Karpas-422 (cell line): ENCODE data around the gene FATE1. TPM values are rescaled to one million over a fixed set of nuclear protein-coding genes. Genes with fewer than 3 reads are reported as not detected.

Experiments used
- DNase-seq: peaks from one replicate; pipeline ENCODE4 v3.0.0-alpha.2; 2015
- H2AFZ ChIP-seq: fragments of 200-600 bp; sonication (generic); 2 replicates; pipeline ENCODE4 v1.6.1; 2014; ENCODE audit warnings: antibody characterized with exemption, low read length, mixed read lengths
- H3K27ac ChIP-seq: fragments of 200-600 bp; sonication (generic); 2 replicates; pipeline ENCODE4 v1.5.1; 2014; ENCODE audit warnings: mild to moderate bottlenecking, low read length, moderate library complexity
- H3K27me3 ChIP-seq: fragments of 200-600 bp; sonication (generic); 2 replicates; pipeline ENCODE4 v1.6.1; 2014; ENCODE audit warnings: low read length, mixed read lengths
- H3K36me3 ChIP-seq: fragments of 200-600 bp; sonication (generic); 2 replicates; pipeline ENCODE4 v1.6.1; 2014; ENCODE audit warnings: low read length, mixed read lengths; ENCODE audit not compliant: insufficient read depth
- H3K4me1 ChIP-seq: fragments of 200-600 bp; sonication (generic); 2 replicates; pipeline ENCODE4 v1.6.1; 2014; ENCODE audit warnings: mild to moderate bottlenecking, low read length, mixed read lengths
- H3K4me2 ChIP-seq: fragments of 200-600 bp; sonication (generic); 2 replicates; pipeline ENCODE4 v1.6.1; 2014; ENCODE audit warnings: low read length, low read depth, mild to moderate bottlenecking; ENCODE audit not compliant: poor library complexity, severe bottlenecking
- H3K4me3 ChIP-seq: fragments of 200-600 bp; sonication (generic); 2 replicates; pipeline ENCODE4 v1.5.1; 2014; ENCODE audit warnings: mild to moderate bottlenecking, antibody characterized with exemption, low read length, mixed read lengths
- H3K79me2 ChIP-seq: fragments of 200-600 bp; sonication (generic); 2 replicates; pipeline ENCODE4 v1.6.1; 2014; ENCODE audit warnings: mild to moderate bottlenecking, low read length, mixed read lengths
- H3K9ac ChIP-seq: fragments of 200-600 bp; sonication (generic); 2 replicates; pipeline ENCODE4 v1.6.0; 2014; ENCODE audit warnings: low read length
- H3K9me2 ChIP-seq: fragments of 200-600 bp; sonication (generic), shearing (Covaris generic); replicated peaks from 2 replicates; pipeline ENCODE4 v1.6.0; 2014; ENCODE audit warnings: mild to moderate bottlenecking, low read length, moderate library complexity; ENCODE audit not compliant: insufficient read depth
- H3K9me3 ChIP-seq: fragments of 300-700, 200-600 bp; sonication (generic); 2 replicates; pipeline ENCODE4 v1.6.1; 2014; ENCODE audit warnings: low read length, mixed read lengths
- H4K20me1 ChIP-seq: fragments of 200-600 bp; sonication (generic); 2 replicates; pipeline ENCODE4 v1.6.1; 2014; ENCODE audit warnings: mild to moderate bottlenecking, antibody characterized with exemption, low read length, low read depth; ENCODE audit not compliant: insufficient read depth
- total RNA-seq: library from RNA; depleted of rRNA; stranded (reverse); fragments of >200 nt; shearing (Covaris generic); gene quantifications from 2 replicates; pipeline ENCODE4 v1.2.3, GENCODE V29; 2014; ENCODE audit warnings: low replicate concordance

The FATE1 gene
- total RNA-seq, 1 experiment from 2014 or later = not detected

GRCh38 chrX:151738751-151739150 lies 22.9 kb downstream of the FATE1 start:
- no peaks in the 10 kb centered on the region for H3K36me3 ChIP-seq
- no peaks in the 10 kb centered on the region for H3K9me3 ChIP-seq
- no peak for DNase-seq
- H3K4me3 ChIP-seq = no peak overlapping the region
- H3K79me2 ChIP-seq = no peaks in the 10 kb centered on the region
- H3K9me2 ChIP-seq = no peaks in the 10 kb centered on the region
- no peaks in the 10 kb centered on the region for H3K27me3 ChIP-seq
- no peaks in the 10 kb centered on the region for H3K4me1 ChIP-seq
- H3K9ac ChIP-seq = no peak overlapping the region
- no peak overlapping the region for H3K27ac ChIP-seq
- no peak overlapping the region for H3K4me2 ChIP-seq
- no peaks in the 10 kb centered on the region for H4K20me1 ChIP-seq
- no peak overlapping the region for H2AFZ ChIP-seq

GRCh38 chrX:151741606-151742005 lies 25.8 kb downstream of the FATE1 start:
- no peaks in the 10 kb centered on the region for H3K79me2 ChIP-seq
- H2AFZ ChIP-seq = no peak overlapping the region

GRCh38 chrX:151742311-151742710 lies 26.5 kb downstream of the FATE1 start:
- H3K9me2 ChIP-seq = no peaks in the 10 kb centered on the region
- H4K20me1 ChIP-seq = no peaks in the 10 kb centered on the region
- H3K9me3 ChIP-seq = no peaks in the 10 kb centered on the region
- DNase-seq = no peak
- no peak overlapping the region for H2AFZ ChIP-seq
- H3K9ac ChIP-seq = no peak overlapping the region
- H3K4me2 ChIP-seq = no peak overlapping the region
- no peak overlapping the region for H3K27ac ChIP-seq
- no peaks in the 10 kb centered on the region for H3K4me1 ChIP-seq
- no peaks in the 10 kb centered on the region for H3K79me2 ChIP-seq
- H3K27me3 ChIP-seq = no peaks in the 10 kb centered on the region
- no peaks in the 10 kb centered on the region for H3K36me3 ChIP-seq
- no peak overlapping the region for H3K4me3 ChIP-seq

More at GRCh38 chrX:151741606-151742005, 25.8 kb downstream of the FATE1 start:
- no peaks in the 10 kb centered on the region for H3K4me1 ChIP-seq
- H3K9me2 ChIP-seq = no peaks in the 10 kb centered on the region
- H3K9me3 ChIP-seq = no peaks in the 10 kb centered on the region
- no peak for DNase-seq
- H3K9ac ChIP-seq = no peak overlapping the region
- no peak overlapping the region for H3K4me3 ChIP-seq
- H3K36me3 ChIP-seq = no peaks in the 10 kb centered on the region
- no peaks in the 10 kb centered on the region for H4K20me1 ChIP-seq
- H3K27me3 ChIP-seq = no peaks in the 10 kb centered on the region
- no peak overlapping the region for H3K27ac ChIP-seq
- no peak overlapping the region for H3K4me2 ChIP-seq

- Histone ChIP-seq H4K20me1 (no peaks in the 10 kb centered on the region), H3K4me1 (no peaks in the 10 kb centered on the region), H3K4me3 (no peak overlapping the region), H3K9me3 (no peaks in the 10 kb centered on the region), H3K9ac (no peak overlapping the region), H2AFZ (no peak overlapping the region), H3K79me2 (no peaks in the 10 kb centered on the region), H3K4me2 (no peak overlapping the region), H3K27ac (no peak overlapping the region), H3K9me2 (no peaks in the 10 kb centered on the region), H3K36me3 (no peaks in the 10 kb centered on the region), H3K27me3 (no peaks in the 10 kb centered on the region)
- DNase-seq = no peak
Observed at GRCh38 chrX:151743651-151744470, 28.0 kb downstream of the FATE1 start.

- no peak overlapping the region for H3K9ac ChIP-seq
- no peaks in the 10 kb centered on the region for H3K79me2 ChIP-seq
- no peaks in the 10 kb centered on the region for H3K4me1 ChIP-seq
- no peaks in the 10 kb centered on the region for H4K20me1 ChIP-seq
- no peak overlapping the region for H3K27ac ChIP-seq
- H3K27me3 ChIP-seq = no peaks in the 10 kb centered on the region
- no peak overlapping the region for H3K4me3 ChIP-seq
- no peak overlapping the region for H3K4me2 ChIP-seq
- H3K9me2 ChIP-seq = no peaks in the 10 kb centered on the region
- no peaks in the 10 kb centered on the region for H3K9me3 ChIP-seq
- no peak for DNase-seq
- H3K36me3 ChIP-seq = no peaks in the 10 kb centered on the region
- no peak overlapping the region for H2AFZ ChIP-seq
Observed at GRCh38 chrX:151745651-151746050, 29.8 kb downstream of the FATE1 start.

GRCh38 chrX:151746502-151746901 lies 30.7 kb downstream of the FATE1 start:
- H3K4me3 ChIP-seq = no peak overlapping the region
- H3K79me2 ChIP-seq = no peaks in the 10 kb centered on the region
- no peaks in the 10 kb centered on the region for H4K20me1 ChIP-seq
- DNase-seq = no peak
- no peaks in the 10 kb centered on the region for H3K27me3 ChIP-seq
- no peaks in the 10 kb centered on the region for H3K9me2 ChIP-seq
- no peaks in the 10 kb centered on the region for H3K4me1 ChIP-seq
- H3K4me2 ChIP-seq = no peak overlapping the region
- H3K9me3 ChIP-seq = no peaks in the 10 kb centered on the region
- no peak overlapping the region for H3K9ac ChIP-seq
- H3K27ac ChIP-seq = no peak overlapping the region
- H2AFZ ChIP-seq = no peak overlapping the region
- H3K36me3 ChIP-seq = no peaks in the 10 kb centered on the region

- no peak overlapping the region for H3K27ac ChIP-seq
- no peaks in the 10 kb centered on the region for H3K9me3 ChIP-seq
- H3K4me3 ChIP-seq = no peak overlapping the region
- H3K9me2 ChIP-seq = no peaks in the 10 kb centered on the region
- no peak overlapping the region for H3K4me2 ChIP-seq
- no peaks in the 10 kb centered on the region for H3K27me3 ChIP-seq
- no peaks in the 10 kb centered on the region for H3K79me2 ChIP-seq
- H3K4me1 ChIP-seq = no peaks in the 10 kb centered on the region
- no peak overlapping the region for H2AFZ ChIP-seq
- H3K9ac ChIP-seq = no peak overlapping the region
- H4K20me1 ChIP-seq = no peaks in the 10 kb centered on the region
- no peak for DNase-seq
- no peaks in the 10 kb centered on the region for H3K36me3 ChIP-seq
Observed at GRCh38 chrX:151750511-151750910, 34.7 kb downstream of the FATE1 start.

- Histone ChIP-seq H3K9me2 (no peaks in the 10 kb centered on the region), H3K4me3 (no peak overlapping the region), H2AFZ (no peak overlapping the region), H3K79me2 (no peaks in the 10 kb centered on the region), H3K4me1 (no peaks in the 10 kb centered on the region), H3K9ac (no peak overlapping the region), H4K20me1 (no peaks in the 10 kb centered on the region), H3K36me3 (no peaks in the 10 kb centered on the region), H3K9me3 (no peaks in the 10 kb centered on the region), H3K27ac (no peak overlapping the region), H3K4me2 (no peak overlapping the region), H3K27me3 (no peaks in the 10 kb centered on the region)
- DNase-seq = no peak
Observed at GRCh38 chrX:151752847-151753246, 37.0 kb downstream of the FATE1 start.
